Left forelimb (tissue), 1 donor: ENCODE measurements around the gene SOCS3.

Experiments
- DNase-seq: peaks from one replicate; pipeline ENCODE4 v3.0.0-alpha.2; 2018; ENCODE audit warnings: low spot score

Gene SOCS3, protein sequence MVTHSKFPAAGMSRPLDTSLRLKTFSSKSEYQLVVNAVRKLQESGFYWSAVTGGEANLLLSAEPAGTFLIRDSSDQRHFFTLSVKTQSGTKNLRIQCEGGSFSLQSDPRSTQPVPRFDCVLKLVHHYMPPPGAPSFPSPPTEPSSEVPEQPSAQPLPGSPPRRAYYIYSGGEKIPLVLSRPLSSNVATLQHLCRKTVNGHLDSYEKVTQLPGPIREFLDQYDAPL

DNA sequence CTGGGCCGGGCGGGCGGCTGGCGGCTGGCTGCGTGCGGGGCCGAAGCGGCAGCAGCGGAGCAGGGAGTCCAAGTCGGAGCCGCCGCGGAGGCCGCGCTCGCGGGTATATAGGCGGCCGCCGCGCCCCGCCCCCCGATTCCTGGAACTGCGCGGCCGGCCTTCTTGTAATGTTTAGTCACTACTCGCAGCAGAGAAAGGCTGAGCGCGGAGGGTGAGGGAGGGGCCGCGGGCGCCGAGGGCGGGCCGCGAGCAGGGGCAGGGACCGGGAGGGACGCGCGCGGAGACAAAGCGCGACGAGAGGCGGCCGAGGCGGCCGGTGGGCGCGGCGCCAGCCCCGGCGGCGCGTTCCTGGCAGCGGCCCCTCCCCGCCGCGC is at the start of gene SOCS3:
Gene SOCS3 (minus strand): TSS at position 81 of the 374 bp plus-strand sequence. CDS start 982 bp downstream, outside the sequence.
- peak; percentile 97 for DNase-seq

DNA sequence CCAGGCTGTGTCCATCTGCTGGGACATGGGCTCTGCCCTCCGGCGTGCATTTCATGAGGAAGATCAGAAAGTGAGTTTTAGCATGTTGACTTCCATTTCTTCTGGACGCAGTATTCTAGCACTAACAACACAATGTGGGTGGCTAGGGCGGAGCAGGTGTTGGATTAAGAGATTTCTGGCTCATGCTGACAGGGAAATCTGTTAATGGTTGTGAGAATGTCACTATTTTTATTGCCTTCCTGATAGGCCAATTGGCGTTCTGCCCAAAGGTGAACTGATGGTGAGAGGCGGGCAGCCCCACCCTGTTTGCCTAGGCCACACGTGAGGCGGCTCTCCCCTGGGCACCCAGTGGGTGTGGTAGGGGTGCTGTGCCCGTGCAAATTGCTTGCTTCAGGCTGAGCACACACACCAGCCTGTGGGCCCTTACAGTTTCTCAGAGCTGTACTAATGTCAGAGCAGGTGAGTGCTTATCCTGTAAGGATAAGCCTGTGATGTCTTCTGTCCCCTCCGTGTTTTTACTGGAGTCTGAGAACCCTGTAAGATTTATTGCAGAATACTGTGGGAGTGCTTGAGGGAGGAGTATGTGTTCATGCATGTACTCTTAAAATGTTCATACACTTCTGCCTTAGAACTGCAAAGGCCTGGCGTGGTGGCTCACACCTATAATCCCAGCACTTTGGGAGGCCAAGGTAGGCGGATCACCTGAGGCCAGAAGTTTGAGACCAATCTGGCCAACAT is 49.5 kb upstream of the SOCS3 start:
- DNase-seq: no peak

DNA sequence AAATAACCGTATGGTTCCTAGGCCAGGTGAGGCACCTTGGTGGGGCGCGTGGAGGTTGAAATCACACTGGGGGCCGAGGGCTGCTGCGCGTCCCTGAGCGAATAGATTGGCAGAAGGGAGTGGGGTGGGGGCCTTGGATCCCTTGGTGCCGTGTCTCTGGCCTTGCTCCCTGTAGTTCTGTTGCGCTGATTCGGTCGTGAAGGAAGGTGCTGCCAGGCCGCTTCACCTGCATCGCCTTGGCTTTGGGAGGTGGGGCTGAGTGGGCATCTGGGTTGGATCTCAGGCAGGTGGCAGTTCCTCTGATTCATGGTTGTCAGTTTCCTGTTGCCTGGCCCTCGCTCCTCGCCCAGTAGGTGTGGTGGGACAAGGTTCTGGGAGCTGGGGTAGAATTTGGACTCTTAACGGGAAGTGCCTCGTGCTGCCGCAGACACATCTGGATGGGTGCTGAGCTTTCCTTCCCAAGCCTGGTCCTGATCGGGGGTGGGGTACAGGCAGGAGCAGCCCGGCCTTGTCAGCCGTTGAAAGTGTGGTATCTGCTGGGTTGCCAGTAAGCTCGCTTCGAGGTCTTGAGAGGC is 48.7 kb upstream of the SOCS3 start:
- no peak for DNase-seq

DNA sequence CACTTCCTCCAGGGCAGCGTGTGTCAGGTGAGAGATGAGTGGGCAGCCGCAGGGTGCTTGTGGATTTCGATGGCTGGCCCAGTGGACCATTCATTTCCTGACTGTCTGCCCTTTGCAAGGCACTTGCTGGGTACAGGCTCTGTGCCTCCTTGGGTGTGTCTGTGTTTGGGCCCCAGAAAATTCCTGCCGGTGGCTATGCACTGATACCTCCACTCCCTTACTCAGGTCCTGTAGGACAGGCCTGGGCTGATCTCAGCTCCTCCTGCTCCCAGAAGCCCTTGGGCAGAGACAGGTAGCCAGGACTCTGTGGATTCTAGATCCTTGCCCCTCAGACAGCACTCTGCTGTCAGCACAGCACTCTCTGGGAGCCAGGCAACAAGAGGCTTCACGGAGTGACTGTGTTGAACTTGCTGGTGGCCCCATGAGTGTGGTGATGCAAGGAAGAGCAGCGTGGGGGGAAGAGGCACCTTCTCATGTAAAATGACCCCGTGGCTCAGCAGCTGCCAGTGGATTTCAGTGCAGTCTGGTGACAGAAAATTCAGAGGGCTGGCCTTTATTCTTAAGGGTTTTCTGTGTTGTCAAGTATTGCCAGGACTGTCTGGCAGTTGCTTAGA is 47.6 kb upstream of the SOCS3 start:
- no peak for DNase-seq

DNA sequence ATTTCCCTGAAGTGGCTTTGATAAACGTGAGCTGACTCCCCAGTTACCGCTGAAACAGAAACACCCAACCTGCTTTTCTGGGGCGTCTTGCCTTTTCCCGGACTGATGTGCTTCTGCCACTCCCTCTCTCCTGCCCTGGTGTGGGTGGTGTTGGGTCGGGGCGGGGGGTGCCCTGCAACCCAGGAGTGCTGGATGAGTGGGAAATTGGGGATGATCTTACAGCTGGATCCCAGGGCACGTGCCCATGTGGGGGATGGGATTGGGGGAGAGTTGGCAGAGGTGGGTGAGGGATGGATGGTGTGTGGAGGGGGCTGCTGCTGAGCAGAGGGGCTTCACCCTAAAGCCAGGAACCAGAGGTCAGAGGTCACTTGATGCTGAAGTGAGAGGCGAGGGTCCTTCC is 47.0 kb upstream of the SOCS3 start:
- DNase-seq: no peak

DNA sequence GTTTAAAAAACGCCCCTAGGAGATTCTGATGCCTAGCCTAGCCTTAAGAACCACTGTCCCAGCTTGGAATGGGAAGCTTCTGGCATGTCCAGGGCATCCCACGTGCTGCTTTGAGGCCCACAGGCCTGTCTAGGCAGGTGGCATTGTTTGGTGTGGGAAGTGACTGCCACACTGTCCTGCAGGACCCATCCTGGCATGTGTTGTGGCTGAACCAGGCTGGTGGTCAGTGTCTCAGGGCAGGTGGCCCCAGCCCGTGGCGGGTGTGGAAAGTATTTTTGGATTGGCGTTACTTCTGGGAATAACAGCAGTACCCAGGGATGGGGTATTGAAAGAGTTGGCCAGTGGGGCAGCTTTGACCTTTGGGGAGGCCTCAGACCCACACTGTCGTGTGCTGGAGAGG is 46.5 kb upstream of the SOCS3 start:
- DNase-seq: no peak

DNA sequence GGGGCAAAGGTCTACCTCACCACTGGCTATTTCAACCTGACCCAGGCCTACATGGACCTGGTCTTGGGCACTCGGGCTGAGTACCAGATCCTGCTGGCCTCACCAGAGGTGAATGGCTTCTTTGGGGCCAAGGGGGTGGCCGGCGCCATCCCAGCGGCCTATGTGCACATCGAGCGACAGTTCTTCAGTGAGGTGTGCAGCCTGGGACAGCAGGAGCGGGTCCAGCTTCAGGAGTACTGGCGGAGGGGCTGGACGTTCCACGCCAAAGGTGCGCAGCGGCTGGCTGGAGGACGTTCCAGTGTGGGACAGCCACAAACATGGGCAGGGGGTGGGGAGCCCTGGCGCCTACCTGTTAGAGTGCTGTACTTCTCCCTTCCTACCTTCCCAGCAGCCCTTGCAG is 43.9 kb upstream of the SOCS3 start:
- no peak for DNase-seq

DNA sequence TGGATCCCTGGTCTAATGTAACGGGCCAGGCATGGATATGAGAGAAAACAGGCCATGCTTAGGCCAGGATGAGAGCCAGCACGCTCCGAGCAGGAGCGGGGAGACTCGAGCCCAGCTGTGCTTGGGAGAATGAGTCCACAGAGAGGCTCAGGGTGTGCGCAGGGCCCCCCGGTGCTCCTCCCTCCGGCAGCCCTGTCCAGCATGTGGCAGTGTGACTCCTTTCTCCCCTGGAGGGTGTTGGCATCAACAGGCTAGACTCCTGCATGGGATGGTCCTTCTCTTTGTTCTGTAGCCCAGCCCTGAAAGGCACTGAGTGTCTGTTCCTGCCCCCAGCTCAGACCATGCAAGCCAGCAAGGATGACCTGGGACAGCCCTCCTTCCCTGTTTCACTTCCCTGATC is 42.0 kb upstream of the SOCS3 start:
- DNase-seq: no peak

DNA sequence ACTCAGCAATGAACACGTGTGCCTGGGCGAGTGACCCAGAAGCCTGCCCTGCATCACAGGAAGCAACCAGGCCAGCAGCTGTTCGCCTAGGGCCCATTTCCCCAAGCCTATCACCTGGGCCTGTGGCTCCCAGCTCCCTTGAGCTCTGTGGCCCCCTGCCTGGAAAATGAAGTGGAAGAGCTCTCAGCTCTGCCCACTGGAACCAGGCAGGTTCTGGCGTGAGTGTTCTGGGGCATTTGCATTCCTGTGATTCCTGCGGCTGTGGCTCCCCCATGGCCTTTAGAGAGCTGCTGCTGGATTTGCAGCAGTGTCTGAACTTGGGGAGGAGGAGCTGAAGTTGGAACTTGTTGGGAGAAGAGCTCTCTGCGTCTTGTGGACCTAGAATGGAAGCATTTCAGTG is 41.4 kb upstream of the SOCS3 start:
- DNase-seq: no peak

DNA sequence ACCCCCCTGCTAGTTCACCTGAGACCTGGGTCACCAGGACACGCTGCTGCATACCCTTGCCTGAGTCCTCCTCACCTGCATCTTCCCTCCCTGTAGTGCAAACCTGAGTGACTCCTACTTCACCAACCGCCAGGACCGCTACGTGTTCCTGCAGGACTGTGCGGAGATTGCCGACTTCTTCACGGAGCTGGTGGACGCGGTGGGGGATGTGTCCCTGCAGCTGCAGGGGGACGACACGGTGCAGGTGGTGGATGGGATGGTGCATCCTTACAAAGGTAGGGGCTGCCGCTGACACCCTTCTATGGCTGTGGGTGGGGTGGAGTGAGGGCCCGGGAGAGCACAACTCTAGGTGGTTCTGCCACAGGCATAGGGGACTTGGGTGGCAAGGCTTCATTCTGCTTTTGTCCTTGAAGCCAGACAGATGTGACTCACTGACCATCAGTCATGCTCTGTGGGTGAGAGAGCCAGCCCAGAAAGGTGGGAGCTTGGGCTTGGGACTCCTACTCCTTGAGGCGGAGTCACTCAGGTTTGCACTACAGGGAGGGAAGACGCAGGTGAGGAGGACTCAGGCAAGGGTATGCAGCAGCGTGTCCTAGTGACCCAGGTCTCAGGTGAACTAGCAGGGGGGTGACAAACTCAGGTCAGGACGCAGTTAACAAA is 40.8 kb upstream of the SOCS3 start:
- no peak for DNase-seq

DNA sequence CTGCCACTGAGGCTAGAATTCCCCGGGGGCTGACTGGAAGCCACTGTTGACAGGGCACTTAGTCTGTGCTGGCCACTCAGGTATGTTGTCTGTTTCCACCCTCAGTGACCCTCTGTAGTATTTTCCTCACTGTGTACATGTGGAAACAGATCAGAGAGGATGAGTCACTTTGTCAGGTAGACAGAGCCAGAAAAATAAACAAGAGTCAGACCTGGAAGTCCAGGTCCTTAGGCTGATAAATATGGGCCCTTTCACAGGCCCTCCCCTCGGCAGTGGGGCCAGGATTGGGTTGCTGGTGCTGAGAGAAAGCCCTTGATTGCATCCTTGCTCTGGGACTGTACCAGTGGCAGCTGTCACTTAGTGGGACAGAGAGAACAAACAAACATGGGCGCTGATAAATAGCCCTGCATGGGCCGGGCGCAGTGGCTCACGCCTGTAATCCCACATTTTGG is 39.8 kb upstream of the SOCS3 start:
- no peak for DNase-seq

DNA sequence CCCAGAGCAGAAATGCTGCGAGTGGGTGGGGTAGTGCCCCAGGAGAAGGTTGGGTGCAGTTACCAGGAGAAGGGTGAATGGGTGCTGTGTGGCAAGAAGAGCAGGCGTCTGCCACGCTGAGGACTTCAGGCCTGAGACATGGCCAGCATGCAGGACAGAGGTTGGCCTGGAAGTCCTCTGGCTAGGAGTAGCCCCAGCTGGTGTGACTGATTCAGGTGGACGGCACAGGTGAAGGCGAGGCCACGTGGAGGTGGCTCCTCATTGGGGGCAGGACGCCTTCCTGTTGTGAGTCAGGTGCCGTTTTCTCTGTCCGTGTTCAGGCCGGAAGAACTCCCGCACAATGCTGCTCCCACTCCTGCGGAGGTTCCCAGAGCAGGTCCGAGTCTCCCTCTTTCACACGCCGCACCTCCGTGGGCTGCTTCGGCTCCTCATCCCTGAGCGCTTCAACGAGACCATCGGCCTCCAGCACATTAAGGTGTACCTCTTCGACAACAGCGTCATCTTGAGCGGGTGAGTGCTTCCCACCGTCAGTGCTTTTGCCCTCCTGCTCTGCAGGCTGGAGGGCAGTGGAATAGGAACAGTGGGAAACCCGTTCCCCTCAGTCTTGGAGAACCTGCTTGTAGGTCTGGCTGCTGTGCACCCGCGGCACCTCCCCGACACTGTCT is 39.3 kb upstream of the SOCS3 start:
- no peak for DNase-seq

DNA sequence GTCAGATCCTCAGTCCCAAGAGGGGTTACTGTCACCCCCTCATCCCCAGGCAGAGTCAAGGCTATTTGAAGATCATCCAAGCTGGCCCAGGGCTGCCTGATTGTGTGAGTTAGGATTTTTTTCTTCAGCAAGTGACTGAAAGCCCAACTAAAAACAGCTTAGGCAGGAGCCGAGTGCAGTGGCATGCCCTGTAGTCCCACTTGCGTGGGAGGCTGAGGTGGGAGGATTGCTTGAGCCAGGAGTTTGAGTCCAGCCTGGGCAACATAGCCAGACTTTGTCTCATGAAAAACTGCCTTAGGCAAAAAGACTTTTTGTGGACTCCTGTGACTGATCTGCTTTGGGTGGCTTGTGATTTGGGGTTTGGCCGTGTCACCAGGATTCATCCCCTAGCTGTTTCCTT is 38.5 kb upstream of the SOCS3 start:
- DNase-seq: no peak

DNA sequence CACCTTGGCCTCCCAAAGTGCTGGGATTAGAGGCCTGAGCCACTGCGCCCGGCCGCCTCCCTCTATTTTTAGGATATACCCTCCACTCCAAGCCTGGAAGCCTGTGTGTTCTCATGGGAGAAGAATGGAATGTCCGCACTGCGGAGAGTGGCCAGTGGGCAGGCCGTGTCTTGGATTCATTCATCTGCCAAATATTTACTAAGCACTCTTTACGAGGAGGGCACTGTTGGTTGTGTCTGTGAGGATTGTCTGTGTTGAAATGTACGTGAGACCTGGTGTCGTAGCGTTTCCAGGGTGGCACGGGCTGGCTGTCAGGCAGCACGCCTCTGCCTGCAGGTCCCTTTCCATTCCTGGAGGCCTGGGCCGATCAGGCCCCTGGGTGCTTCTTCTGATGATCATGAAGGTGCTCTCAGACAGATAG is 37.8 kb upstream of the SOCS3 start:
- no peak for DNase-seq

DNA sequence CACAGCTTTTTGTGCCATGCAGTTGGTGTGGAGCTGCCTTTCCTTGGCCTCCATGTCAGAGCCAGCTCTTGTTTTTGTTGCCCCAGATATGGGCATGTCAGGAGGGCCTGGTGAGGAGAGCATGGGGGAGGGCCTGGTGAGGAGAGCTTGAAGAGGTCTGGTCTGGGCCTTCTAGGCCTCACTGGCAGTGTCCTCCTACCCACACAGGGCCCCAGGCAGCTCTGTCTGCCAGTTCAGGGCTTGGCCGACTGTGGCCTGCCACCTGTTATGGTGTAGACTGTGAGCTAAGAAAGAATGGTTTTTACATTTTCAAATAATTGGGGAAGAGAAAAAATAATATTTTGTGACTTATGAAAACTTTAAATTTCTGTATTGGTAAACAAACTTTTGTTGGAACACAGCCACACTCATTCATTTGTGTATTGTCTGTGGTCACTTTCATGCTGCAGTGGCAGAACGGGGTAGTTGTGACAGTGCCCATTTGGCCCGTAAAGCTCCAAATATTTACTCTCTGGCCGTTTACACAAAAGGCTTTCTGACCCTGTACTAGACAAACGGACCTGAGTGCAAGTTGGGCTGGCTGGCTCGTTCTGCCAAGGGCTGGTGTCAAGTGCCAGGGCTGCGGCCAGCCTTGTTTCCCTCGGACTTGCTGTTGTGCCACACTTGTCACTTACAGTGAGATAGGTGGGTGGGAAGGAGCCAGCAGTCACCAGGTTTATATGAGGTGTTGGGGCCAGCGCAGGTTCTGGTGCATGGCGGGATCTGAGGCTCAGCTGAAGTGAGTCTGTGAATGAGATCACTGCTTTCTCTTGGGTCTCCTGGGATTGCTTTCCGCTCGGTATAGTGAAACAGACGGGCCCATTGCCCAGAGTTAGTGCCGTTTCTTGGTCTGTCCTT is 36.8 kb upstream of the SOCS3 start:
- DNase-seq: no peak

DNA sequence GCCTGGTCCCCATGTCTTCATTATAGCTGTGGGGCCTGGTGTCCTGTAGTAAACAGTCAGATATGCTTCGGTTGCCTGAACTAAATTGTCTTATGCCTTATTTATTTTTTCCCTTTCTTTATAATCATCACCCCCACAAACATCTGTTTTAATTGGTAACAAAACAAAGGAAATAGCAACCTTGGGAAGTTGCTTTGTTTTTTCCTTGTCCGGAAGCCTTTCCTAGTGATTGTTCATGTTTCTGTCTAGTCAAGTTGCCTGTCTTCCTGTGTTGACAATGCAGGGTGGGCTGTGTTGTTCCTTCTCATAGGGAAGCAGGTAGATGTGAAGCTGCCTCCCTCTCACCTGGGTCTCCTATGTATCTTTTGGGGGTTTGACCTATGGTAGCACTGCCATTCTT is 35.3 kb upstream of the SOCS3 start:
- DNase-seq: no peak

DNA sequence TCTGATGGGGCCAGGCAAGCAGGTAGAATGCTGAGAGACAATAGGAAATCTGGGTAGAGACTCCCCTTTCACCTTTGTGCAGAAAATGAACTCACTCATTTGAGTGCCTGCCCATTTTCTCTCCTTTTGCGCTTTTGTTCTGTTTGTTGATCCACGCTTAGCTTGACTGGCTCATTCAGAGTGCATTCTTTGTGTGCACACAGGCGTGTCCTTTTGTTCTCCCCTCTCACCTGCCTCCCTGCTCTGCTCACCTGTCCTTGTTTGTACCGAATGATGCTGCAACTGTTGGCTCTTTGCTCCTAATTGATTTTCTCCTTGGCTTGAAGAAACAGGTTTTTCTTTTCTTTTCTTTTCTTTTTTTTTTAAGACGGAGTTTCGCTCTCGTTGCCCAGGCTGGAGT is 34.3 kb upstream of the SOCS3 start:
- DNase-seq: no peak

DNA sequence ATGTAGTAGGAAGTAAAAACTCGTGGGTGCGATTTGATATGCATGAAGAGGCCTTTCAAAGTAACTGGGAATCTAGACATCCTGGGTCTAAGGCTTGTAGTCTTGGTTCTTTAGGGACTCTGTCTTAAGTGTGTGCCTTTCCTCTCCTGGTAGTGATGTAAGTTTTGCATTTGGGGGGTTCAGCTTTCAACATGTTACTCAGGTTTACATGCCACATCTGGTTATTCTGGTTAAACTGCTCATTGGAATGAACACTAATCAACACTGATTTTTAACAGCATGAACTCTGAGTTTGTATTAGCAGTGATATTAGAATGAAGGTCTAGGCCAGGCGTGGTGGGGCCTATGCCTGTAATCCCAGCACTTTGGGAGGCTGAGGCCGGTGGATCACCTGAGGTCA is 33.7 kb upstream of the SOCS3 start:
- no peak for DNase-seq

DNA sequence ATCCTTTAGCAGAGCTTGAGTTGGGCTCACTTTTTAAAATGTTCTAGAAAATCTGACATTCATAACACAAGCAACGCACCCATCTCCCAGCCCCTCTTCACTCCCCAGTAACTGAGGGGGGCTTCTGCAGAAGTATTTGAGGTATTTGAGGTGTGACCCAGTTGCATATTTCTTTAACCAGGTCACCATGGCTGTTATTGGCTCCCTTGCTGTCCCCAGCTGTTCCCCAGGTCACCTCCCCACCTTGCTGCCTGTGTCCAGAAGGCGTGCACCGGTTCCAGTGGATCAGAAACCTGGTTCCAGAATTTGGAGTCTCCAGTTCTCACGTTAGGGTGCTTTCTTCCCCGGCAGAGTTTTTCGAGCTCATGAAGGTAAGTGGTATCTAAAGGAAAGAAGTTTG is 32.4 kb upstream of the SOCS3 start:
- no peak for DNase-seq

DNA sequence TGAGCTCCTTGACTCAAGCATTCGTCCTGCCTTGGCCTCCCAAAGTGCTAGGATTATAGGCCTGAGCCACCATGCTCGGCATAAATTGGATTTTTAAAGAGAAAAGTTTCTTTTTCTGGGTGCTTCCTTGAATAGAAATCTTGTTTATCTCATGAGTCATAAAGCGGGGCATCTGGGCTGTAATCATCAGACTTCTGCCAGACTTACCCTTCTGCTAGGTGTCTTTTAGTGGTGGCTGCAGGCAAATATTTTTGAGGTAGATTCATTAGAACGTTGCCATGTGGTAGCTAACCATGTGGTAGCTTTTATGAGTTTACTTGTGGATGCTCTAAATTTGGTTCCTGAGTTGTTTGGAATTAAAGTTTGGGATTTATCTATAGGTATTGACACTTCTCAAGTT is 32.0 kb upstream of the SOCS3 start:
- DNase-seq: no peak

DNA sequence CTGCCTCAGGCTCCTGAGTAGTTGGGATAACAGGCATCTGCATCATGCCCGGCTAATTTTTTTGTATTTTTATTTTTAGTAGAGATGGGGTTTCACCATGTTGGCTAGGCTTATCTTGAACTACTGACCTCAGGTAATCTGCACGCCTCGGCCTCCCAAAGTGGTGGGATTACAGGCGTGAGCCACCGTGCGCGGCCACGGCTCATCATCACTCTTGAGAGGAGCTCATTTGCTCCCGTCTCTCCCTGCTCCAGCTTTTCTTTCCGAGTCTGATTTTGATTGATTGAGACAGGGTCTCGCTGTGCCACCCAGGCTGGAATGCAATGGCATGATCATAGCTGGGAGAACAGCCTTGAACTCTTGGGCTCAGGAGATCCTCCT is 31.2 kb upstream of the SOCS3 start:
- no peak for DNase-seq
